HG03175 (cell line): ENCODE measurements around the gene FAM221A.
"Not testable (repeated sequence)": the region's sequence is repeated elsewhere in the genome, so short reads cannot be mapped to it uniquely, and the experiment has no call there.

Experiments used
- ATAC-seq: cut with Tn5 transposase; IDR thresholded peaks from one replicate; pipeline ENCODE4 v1.9.1; 2021; ENCODE audit warnings: mild to moderate bottlenecking, moderate library complexity; ENCODE audit not compliant: unreplicated experiment

The FAM221A gene

DNA sequence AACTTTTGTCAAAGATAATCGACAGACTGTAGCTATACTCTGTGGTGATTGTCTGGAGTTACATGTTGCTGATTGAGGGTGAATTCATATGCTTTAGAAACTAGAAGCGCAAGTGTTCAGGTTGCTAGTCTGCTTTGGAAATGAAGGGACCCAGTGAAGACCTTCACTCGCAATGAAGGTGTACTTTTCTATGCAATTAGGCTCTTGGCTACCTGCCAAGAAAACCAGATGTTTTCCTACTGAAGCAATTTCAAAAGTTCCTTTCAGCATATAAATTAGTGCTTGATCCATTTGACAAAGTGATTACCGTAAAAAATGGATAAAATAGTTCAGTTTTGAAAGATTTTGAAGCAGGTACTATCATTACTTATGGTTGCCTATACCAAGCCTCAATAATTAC, 20.0 kb downstream of the FAM221A start:
- no peak for ATAC-seq

DNA sequence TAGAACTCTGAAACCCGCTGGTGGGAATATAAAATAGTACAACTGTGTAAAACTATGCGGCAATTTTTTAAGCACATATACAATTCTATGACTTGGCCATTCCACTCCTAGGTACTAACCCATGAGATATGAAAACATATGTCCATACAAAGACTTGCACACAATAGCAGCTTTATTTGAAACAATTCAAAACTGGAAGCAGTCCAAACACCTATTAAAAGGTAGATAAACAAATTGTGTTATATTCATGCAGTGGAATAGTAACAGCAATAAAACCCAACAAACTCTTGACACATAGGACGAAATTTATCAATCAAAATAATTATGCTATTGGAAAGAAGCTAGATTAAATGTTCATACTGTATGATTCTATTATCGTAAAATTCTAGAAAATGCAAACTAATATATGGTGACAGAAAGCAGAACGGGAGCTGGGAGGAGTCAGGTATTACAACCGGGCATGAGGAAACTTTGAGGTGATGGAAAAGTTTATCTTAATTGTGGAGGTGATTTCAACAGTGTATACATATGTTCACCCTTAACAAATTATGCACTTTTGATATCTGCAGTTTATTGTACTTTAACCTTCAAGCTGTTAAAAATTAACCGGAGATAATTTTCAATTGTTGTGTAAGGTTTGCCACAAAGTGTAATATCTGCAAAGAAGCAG, 29.2 kb downstream of the FAM221A start:
- no peak for ATAC-seq

DNA sequence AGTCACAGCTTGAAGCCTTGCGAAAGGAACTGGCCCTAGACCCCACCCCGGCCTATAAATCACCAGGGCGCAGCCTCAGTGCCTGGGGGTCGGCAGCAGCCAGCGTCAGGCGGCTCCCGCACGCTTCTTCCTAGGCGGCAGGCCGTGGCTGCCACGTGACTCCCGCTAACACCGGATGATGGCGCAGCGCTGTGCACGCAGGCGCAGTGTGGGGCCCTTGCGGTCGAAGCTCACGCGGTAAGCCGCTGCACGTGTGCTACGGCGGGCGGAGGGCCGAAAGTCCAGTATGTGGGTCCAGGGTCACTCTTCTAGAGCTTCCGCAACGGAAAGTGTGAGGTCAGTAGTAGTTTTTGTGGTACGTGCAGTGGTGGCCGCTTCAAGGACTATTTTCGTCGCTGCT, 30.0 kb downstream of the FAM221A start, which contains the start of gene STK31:
STK31 (plus strand) TSS at position 220 of the 400 bp plus-strand sequence; CDS start at position 287, 67 bp downstream.
- ATAC-seq: no peak

DNA sequence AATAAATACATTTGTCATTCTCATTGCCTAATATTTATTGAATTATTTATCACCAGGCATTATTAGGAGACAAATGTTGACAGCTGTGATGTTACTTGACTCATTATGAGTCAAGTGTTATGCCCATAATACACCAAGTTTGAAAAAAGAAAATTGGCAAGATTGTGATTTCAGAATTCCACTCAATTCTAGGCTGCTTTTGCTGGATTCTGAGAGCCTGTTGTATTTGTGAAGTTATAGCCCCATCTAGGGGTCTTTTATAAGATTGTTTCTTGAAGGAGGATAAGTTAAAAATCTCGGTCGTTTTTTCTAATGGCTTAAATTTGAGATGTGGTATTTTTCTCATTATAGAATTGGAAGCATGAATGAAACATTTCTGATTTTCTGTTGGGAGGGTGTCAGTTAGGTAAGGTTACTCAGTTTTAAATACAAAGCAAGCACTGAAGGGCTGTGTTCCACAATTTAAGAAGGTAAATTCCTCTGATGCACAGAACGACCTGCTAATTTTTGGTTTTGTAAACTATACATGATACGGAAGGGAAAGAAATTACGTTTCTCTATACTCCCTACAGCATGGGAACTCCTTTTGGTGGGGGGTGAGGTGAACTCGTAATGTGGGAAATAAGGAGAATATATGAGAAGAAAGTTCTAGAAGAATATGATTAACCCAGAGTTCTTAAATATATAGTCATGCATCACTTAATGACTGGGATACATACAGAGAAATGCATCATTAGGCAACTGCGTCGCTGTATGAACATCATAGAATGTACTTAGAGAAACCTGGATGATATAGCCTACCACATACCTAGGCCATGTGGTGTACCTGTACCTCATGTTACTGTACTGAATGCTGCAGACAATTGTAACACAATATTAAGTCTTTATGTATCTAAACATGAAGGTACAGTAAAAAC, 32.6 kb downstream of the FAM221A start:
- ATAC-seq: no peak

DNA sequence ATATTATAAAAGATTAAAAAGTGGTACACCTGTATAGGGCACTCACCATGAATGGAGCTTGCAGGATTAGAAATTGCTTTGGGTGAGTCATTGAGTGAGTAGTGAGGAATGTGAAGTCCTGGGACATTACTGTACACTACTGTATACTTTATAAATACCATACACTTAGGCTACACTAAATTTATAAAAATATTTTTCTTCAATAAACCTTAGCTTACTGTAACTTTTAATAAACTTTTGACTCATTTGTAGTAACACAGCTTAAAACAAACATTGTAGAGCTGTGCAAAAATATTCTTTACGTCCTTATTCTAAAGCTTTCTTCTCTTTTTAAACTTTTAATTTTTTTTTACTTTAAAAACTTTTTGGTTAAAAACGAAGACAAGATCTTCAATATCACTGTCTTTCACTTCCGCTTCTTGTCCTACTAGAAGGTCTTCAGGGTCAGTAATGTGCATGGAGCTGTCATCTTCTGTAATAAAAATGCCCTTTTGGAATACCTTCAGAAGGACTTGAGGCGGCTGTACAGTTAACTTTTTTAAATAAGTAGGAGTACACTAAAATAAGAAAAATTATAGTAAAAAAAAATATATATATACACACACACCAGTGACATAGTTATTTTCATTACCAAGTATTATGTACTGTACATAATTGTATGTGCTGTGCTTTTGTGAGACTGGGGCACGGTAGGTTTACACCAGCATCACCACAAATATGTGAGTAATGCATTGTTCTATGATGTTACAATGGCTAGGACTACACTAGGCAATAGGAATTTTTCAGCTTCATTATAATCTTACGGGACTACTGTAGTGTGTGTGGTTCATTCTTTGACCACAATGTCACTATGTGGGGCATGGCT, 33.5 kb downstream of the FAM221A start:
- ATAC-seq: no peak

DNA sequence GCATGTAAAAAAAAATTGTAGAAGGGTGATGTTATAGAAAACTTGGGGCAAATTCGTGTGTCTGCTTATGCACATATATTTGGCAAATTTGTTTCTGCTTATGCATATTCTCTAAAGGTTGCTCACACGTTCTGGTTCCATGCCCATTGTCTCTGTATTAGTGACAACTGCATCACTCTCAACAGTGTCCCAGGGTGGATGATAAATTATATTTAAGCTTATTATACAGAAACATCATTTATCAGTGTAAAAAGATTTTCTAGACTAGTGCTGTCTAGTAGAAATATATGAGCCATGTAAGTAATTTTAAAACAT, 34.1 kb downstream of the FAM221A start:
- ATAC-seq: no peak

DNA sequence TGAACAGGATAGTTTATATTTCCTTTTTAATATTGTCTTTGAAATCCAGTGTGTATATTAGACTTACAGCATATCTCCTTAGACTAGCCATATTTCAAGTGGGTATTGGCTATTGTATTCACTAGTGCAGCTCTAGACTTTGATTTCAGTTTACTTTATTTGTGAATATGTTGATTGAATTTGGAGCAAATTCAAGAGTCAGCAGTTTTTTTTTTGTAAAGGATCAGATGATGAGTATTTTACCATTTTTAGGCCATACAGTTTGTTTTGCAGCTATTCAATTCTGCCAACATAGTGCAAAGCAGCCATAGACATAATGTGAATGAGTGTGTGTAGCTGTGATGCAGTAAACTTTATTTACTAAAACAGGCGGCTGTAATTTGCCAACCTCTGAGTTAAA, 34.6 kb downstream of the FAM221A start:
- ATAC-seq: no peak

DNA sequence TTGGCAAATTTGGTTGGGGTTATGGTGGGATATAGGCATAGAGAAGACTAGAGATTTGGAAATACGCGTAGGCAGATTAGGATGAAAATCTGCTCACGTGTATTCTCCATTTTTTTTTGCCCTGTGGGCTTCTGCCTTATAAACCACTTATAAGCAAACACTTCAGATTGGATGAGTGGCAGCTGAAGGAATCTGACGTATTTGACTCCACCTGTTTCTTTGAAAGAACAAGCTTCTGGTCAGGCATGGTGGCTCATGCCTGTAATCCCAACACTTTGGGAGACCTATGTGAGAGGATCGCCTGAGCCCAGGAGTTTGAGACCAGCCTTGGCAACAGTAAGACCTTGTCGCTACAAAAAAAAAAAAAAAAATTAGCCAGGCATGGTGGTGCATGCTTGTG, 35.1 kb downstream of the FAM221A start:
- ATAC-seq: no peak

DNA sequence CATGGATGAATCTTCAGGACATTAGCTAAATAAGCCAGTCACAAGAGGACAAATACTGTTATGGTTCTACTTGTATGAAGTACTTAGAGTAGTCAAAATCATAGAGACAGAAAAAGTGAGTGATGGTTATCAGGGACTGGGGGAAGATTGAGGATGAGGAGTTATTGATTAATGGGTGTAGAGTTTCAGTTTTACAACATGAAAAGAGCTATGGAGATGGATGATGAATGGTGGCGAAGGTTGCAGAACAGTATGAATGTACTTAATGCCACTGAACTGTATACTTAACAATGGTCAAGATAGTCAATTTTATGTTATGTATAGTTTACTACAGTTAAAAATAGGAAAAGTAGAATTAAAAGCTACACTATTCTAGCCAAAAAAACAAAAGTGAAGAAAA, 37.8 kb downstream of the FAM221A start:
- ATAC-seq: no peak

DNA sequence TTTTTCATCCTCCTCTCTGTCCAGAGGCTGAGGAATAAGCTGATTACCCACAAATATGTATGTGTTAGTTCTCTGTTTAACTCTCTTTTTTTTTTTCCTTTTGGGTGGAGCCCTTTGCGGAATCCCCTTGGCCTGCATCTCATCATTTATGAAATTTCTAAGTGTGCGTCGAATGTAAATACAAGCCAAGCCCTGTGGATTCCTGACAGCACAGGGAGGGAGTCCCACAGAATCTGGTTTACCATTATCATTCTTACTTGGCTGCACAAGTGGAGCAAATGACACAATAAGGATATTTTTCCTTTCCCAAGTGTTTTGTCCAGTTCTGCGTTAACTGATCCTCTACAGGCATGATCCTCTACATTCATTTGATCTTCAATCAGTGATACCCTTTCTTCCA, 41.5 kb downstream of the FAM221A start:
- ATAC-seq: no peak

DNA sequence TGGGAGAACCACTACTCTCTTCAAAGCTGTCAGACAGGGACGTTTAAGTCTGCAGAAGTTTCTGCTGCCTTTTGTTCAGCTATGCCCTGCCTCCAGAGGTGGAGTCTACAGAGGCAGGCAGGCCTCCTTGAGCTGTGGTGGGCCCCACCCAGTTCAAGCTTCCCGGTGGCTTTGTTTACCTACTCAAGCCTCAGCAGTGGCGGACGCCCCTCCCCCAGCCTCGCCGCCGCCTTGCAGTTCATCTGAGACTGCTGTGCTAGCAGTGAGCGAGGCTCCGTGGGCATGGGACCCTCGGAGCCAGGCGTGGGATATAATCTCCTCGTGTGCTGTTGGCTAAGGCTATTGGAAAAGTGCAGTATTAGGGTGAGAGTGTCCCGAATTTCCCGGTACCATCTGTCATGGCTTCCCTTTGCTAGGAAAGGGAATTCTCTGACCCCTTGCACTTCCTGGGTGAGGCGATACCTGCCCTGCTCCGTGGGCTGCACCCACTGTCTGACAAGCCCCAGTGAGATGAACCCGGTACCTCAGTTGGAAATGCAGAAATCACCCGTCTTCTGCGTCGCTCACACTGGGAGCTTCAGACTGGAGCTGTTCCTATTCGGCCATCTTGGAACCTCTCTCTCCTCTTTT, 42.7 kb downstream of the FAM221A start:
- not testable (repeated sequence) for ATAC-seq

DNA sequence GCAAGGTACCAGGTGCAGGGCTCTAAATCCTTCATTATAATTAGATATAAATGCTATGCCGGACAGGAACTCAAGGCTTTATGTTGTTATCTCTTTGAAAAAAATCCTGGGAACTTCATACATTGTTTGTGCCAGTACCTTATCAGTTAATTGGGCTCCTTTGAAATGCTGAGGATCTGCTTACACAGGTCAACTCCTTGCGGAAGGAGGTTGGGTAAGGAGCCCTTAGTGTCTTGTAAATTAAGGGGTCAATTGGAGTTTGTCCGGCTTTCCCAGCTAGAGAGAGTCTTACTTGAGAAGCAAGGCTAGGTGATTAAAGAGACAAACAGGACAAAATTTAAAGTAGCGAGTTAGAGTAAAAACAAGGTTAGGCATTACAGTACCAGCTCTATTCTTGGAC, 44.1 kb downstream of the FAM221A start:
- ATAC-seq: not testable (repeated sequence)

DNA sequence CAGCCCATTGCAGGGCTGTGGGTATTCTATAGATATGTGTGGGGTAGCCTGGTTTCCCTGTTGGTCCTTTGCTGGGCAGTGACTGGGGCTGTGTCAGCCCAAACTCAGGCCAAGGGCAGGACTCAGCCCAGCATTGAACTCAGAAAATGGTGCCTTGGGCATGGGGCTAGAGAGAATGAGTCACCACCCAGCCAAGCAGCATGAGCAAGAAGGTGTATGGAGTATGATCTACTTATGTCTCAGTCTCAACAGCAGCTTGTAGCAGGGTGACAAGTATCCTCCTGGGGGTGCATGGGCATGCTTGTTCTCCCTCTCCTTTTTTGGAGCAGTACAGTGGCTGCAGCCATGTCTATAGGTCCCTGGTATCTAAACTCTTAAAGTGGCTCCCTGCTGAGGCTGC, 62.1 kb downstream of the FAM221A start:
- no peak for ATAC-seq

DNA sequence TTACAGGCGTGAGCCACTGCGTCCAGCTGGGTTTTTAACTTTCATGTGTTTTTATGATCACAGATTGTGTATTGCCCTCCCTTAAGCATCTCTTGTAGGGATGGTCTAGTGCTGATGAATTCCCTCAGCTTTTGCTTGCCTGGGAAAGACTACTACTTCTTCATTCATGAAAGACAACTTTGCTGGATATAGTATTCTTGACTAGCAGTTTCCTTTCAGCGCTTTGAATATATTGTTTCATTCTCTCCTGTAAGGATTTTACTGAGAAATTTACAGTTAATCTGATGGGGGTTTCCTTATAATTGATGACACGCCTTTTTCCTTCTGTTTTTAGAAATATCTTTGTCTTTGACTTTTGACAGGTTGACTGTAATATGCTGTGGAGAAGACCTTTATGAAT, 63.2 kb downstream of the FAM221A start:
- no peak for ATAC-seq

DNA sequence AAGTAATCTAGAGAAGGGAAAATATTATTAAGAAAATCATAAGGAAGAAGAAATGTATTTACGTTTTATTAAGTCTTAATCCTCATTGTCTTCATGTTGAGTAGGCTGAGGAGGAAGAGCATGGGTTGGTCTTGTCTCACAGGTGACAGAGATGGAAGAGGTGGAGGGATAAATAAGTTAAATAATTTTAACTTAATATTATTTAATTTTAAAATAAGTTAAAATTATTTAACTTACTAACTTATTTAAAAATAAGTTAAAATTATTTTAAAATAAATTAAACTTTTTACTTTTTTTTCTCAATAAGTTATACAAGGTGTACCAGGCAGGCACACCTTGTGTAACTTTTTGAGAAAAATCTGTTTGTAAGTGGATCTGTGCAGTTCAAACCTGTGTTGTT, 66.6 kb downstream of the FAM221A start:
- ATAC-seq: no peak

DNA sequence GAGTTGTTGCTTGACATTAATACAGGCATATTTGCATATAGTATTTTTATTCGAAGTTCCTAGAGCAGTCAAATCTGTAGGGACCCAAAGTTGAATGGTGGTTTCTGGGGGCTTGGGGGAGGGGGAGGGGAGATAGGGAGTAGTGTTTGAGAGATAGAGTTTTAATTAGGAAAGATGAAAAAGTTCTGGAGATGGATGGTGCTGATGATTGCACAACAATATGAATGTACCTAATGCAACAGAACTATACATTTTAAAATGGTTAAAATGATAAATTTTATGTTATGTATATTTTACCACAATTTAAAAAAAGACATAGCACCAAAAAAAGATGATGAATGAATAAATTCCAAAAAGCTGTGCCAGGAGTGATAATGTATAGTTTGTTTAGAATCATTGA, 71.9 kb downstream of the FAM221A start:
- ATAC-seq: no peak
